Loucy (cell line): ENCODE results near the gene PLEKHO1.

ENCODE experiments used
- CTCF ChIP-seq: fragments of 200-600 bp; sonication (generic); conservative IDR thresholded peaks from 2 replicates; pipeline ENCODE4 v1.5.1; 2014; ENCODE audit warnings: mild to moderate bottlenecking, antibody characterized with exemption, low read length
- EZH2phosphoT487 ChIP-seq: fragments of 200-600 bp; IDR thresholded peaks from 2 replicates; pipeline ENCODE4 v1.6.1; 2018; ENCODE audit warnings: antibody characterized with exemption, mild to moderate bottlenecking, moderate library complexity, borderline replicate concordance

- no peak for TF ChIP-seq CTCF
- TF ChIP-seq EZH2phosphoT487: no peak
Observed at GRCh38 chr1:150207281-150207971, 57.7 kb downstream of the PLEKHO1 start.
